Stimulated activated CD4-positive, alpha-beta T cell treated with anti-CD3 and anti-CD28 coated beads, Interleukin-2, amount 100 ng/mL, for 24 hours (primary cell): ENCODE data around the gene CACNA1G.

ENCODE experiments used
- DNase-seq, 2 donors: peaks; one replicate each; pipeline ENCODE4 v3.0.0-alpha.2; 2020

Gene CACNA1G

GRCh38 chr17:50660042-50660886, 99.7 kb downstream of the CACNA1G start:
- DNase-seq, result no peak

DNA sequence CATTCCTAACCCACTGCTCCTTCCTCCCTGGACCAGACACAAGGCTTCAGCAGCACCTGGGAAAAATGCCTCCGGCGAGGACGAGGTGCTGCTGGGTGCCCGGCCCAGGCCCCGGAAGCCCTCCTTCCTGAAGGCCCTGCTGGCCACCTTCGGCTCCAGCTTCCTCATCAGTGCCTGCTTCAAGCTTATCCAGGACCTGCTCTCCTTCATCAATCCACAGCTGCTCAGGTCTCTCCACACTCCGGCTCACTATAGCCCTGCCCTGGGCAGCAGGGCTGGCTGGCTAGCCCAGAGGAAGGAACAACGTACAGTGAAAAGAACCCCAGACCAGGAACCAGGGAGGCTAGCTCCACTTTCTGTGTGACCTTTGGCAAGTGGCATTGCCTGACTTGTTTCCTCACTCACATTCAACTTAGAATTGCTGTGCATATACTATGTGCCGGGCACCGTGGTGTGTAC, 100.4 kb downstream of the CACNA1G start:
- DNase-seq, result no peak

DNA sequence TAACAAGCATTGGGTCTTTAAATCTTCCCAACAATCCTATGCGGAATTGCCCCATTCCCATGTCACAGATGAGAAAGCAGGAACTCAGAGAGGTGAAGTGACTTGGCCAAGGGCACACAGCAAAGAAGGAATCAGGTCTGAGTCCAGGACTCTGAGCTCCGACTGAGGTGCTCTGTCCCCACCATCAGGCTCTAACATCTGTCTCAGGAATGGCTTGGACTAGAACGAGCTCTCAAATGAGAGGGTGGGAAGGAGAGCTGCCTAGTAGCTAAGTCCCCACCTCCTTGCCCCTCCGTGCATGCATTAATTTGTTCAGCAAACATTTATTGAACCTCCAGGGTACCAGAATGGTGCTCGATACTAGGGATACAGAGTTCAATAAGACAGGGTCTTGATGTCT, 100.8 kb downstream of the CACNA1G start:
- no peak for DNase-seq

GRCh38 chr17:50661795-50662391, 101.4 kb downstream of the CACNA1G start:
- peak; percentile 19 to 31 for DNase-seq

DNA sequence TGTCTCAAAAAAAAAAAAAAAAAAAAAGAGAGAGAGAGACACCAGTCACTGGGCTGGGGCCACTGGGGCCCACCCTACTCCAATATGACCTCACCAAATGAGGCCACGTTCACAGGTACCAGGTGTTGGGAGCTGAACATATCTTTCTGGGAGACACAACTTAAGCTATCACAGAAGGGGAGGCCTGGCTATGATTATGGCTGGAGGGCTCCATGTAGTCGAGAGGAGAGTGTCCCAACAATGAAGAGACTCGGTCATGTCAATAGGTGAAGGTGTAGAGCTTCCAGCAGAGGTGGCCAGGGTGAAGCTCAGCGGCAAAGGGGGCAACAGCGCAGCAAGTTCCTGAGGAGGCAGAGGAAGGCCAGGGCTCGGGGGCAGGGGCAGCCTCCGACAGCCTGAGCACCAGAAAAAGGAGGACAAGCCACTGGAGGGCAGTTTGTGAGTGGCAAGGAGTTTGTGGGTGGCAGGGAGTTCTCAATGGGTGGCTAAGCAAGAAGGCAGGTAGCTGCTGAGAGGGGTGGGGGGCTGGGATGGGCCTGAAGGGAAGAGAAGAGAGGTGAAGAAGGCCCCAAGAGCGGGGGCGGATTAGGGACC, 102.2 kb downstream of the CACNA1G start:
- no peak for DNase-seq

GRCh38 chr17:50663812-50664374, 103.4 kb downstream of the CACNA1G start:
- DNase-seq, result no peak

DNA sequence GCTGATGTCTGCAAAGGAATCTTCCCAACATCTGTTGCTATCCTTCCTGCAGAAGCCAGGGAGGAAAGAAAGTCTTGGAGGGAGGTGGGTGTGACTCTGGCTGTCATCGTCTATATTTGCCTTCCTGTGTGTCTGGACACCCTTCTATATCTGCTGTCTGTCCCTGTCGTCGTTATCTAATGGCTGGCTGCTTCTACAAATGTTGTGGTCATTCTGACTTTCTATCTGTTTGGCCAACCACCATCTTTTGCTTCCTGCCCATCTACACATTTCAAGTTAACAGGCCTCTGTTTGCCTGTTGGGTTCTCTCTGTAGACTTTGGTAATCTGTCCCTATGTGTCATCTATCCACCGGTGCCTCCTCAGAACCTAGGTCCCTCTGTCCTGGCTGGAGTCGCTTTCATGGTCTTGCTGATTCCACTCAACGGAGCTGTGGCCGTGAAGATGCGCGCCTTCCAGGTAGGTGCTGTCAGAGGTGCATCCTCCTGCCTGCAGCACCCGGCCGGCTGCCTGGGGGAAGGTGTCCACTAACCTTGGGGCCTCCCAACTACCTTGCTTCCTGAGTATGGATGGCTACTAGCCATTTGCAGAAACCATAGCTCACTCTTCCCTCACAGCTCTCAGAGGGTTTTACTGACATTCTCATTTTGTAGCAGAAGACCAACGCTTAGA, 104.4 kb downstream of the CACNA1G start:
- no peak for DNase-seq

GRCh38 chr17:50665838-50666237, 105.3 kb downstream of the CACNA1G start:
- no peak for DNase-seq

- no peak for DNase-seq
Measured at GRCh38 chr17:50666316-50666715, 105.8 kb downstream of the CACNA1G start.

- no peak for DNase-seq
Measured at GRCh38 chr17:50667259-50668024, 106.9 kb downstream of the CACNA1G start.

- no peak for DNase-seq
Measured at GRCh38 chr17:50668025-50668837, 107.7 kb downstream of the CACNA1G start.

- no peak for DNase-seq
Measured at GRCh38 chr17:50668838-50669581, 108.5 kb downstream of the CACNA1G start.

GRCh38 chr17:50672071-50672470, 111.6 kb downstream of the CACNA1G start:
- DNase-seq, result no peak

GRCh38 chr17:50672831-50673551, 112.5 kb downstream of the CACNA1G start:
- DNase-seq, result no peak

GRCh38 chr17:50675190-50675589, 114.7 kb downstream of the CACNA1G start:
- no peak for DNase-seq

GRCh38 chr17:50675627-50676026, 115.1 kb downstream of the CACNA1G start:
- DNase-seq, result no peak

- DNase-seq, result no peak
Measured at GRCh38 chr17:50676065-50676975, 115.8 kb downstream of the CACNA1G start.
